OCI-LY3 (cell line): ENCODE results near the gene TRIM15.
A peak's percentile ranks its signal among the peaks of the same experiment; 100 is the strongest.

ENCODE experiments used
- H2AFZ ChIP-seq: fragments of 200-600, 300-600 bp; shearing (Covaris generic); 2 replicates; pipeline ENCODE4 v1.6.0; 2014; ENCODE audit warnings: antibody characterized with exemption, low read depth, low read length
- H3K27ac ChIP-seq: fragments of 200-600, 300-600 bp; sonication (generic); 2 replicates; pipeline ENCODE4 v1.5.1; 2014; ENCODE audit warnings: mild to moderate bottlenecking, low read length, moderate library complexity, mixed read lengths
- H3K27me3 ChIP-seq: fragments of 200-600, 300-600 bp; sonication (generic); 2 replicates; pipeline ENCODE4 v1.6.1; 2014; ENCODE audit warnings: low read depth, low read length, mixed read lengths
- H3K36me3 ChIP-seq: fragments of 200-600, 300-600 bp; sonication (generic); replicated peaks from 2 replicates; pipeline ENCODE3; 2014; ENCODE audit warnings: low read depth, low read length, mixed read lengths
- H3K4me1 ChIP-seq: fragments of 300-600, 200-600 bp; sonication (generic); 2 replicates; pipeline ENCODE4 v1.6.1; 2014; ENCODE audit warnings: low read length, mixed read lengths
- H3K4me2 ChIP-seq: fragments of 200-600, 300-600 bp; sonication (generic); 2 replicates; pipeline ENCODE4 v1.6.1; 2014; ENCODE audit warnings: low read length, mixed read lengths
- H3K4me3 ChIP-seq: fragments of 300-600, 200-600 bp; sonication (generic); 2 replicates; pipeline ENCODE4 v1.5.1; 2014; ENCODE audit warnings: antibody characterized with exemption, mild to moderate bottlenecking, low read length, moderate library complexity
- H3K79me2 ChIP-seq: fragments of 300-600, 200-600 bp; shearing (Covaris generic); 2 replicates; pipeline ENCODE4 v1.6.1; 2014; ENCODE audit warnings: mild to moderate bottlenecking, low read length, mixed read lengths
- H3K9ac ChIP-seq: fragments of 300-600, 200-600 bp; shearing (Covaris generic); 2 replicates; pipeline ENCODE4 v1.6.0; 2014; ENCODE audit warnings: mild to moderate bottlenecking, low read length, moderate library complexity
- H3K9me3 ChIP-seq: fragments of 200-600, 300-600 bp; shearing (Covaris generic); 2 replicates; pipeline ENCODE4 v1.6.1; 2014; ENCODE audit warnings: low read length, mixed read lengths; ENCODE audit not compliant: insufficient read depth
- H4K20me1 ChIP-seq: fragments of 200-600, 300-600 bp; sonication (generic); 2 replicates; pipeline ENCODE4 v1.6.1; 2016; ENCODE audit warnings: low read length, mixed read lengths; ENCODE audit not compliant: insufficient read depth
- CTCF ChIP-seq: fragments of 200-600, 300-600 bp; sonication (generic); IDR thresholded peaks from 2 replicates; pipeline ENCODE4 v1.5.1; 2014; ENCODE audit warnings: antibody characterized with exemption, low read length, low read depth
- EZH2phosphoT487 ChIP-seq: fragments of 200-600 bp; shearing (Covaris generic); IDR thresholded peaks from 2 replicates; pipeline ENCODE4 v1.6.1; 2018; ENCODE audit warnings: antibody characterized with exemption, mixed run types, low read depth

The TRIM15 gene

GRCh38 chr6:30155520-30156261 lies 7.7 kb upstream of the TRIM15 start:
- no peaks in the 10 kb centered on the region for H3K9me3 ChIP-seq
- H3K79me2 ChIP-seq = no peaks in the 10 kb centered on the region
- H4K20me1 ChIP-seq = no peaks in the 10 kb centered on the region
- H3K9ac ChIP-seq = no peak overlapping the region
- no peaks in the 10 kb centered on the region for H3K36me3 ChIP-seq
- TF ChIP-seq CTCF (no peak), EZH2phosphoT487 (no peak)
- no peak overlapping the region for H3K4me3 ChIP-seq
- H2AFZ ChIP-seq = no peak overlapping the region
- H3K4me2 ChIP-seq = no peak overlapping the region
- no peaks in the 10 kb centered on the region for H3K27me3 ChIP-seq
- H3K4me1 ChIP-seq = peaks cover 29% of the 10 kb centered on the region
- no peak overlapping the region for H3K27ac ChIP-seq

GRCh38 chr6:30156262-30156599 lies 7.1 kb upstream of the TRIM15 start:
- H3K27ac ChIP-seq = no peak overlapping the region
- no peaks in the 10 kb centered on the region for H3K36me3 ChIP-seq
- no peaks in the 10 kb centered on the region for H3K79me2 ChIP-seq
- peaks cover 29% of the 10 kb centered on the region for H3K4me1 ChIP-seq
- H3K4me3 ChIP-seq = no peak overlapping the region
- TF ChIP-seq CTCF (no peak), EZH2phosphoT487 (no peak)
- H3K4me2 ChIP-seq = peak overlapping the region; percentile 64
- H4K20me1 ChIP-seq = no peaks in the 10 kb centered on the region
- H3K9me3 ChIP-seq = no peaks in the 10 kb centered on the region
- H2AFZ ChIP-seq = no peak overlapping the region
- H3K27me3 ChIP-seq = no peaks in the 10 kb centered on the region
- no peak overlapping the region for H3K9ac ChIP-seq

GRCh38 chr6:30156774-30157173 lies 6.6 kb upstream of the TRIM15 start:
- Histone ChIP-seq H3K4me3 (peak overlapping the region; percentile 18; the same call in 1 of the 2 replicates), H3K4me1 (peaks cover 29% of the 10 kb centered on the region), H3K4me2 (peak overlapping the region; percentile 64), H3K9me3 (no peaks in the 10 kb centered on the region), H2AFZ (no peak overlapping the region), H4K20me1 (no peaks in the 10 kb centered on the region), H3K79me2 (no peaks in the 10 kb centered on the region), H3K27me3 (no peaks in the 10 kb centered on the region), H3K9ac (no peak overlapping the region), H3K36me3 (no peaks in the 10 kb centered on the region), H3K27ac (no peak overlapping the region)
- TF ChIP-seq EZH2phosphoT487 = no peak
- TF ChIP-seq CTCF = no peak

GRCh38 chr6:30157581-30157980 lies 5.8 kb upstream of the TRIM15 start:
- no peak for TF ChIP-seq CTCF
- no peak for TF ChIP-seq EZH2phosphoT487
- no peak overlapping the region; the same call in 1 of the 2 replicates for H3K4me2 ChIP-seq
- no peak overlapping the region for H3K9ac ChIP-seq

More at GRCh38 chr6:30157581-30157980, 5.8 kb upstream of the TRIM15 start:
- no peaks in the 10 kb centered on the region for H3K27me3 ChIP-seq
- no peak overlapping the region for H3K4me3 ChIP-seq
- H2AFZ ChIP-seq = no peak overlapping the region
- H3K9me3 ChIP-seq = no peaks in the 10 kb centered on the region
- H3K4me1 ChIP-seq = peaks cover 29% of the 10 kb centered on the region
- no peaks in the 10 kb centered on the region for H3K36me3 ChIP-seq
- no peaks in the 10 kb centered on the region for H3K79me2 ChIP-seq
- H3K27ac ChIP-seq = no peak overlapping the region
- H4K20me1 ChIP-seq = no peaks in the 10 kb centered on the region
